GDM1 (cell line): ENCODE measurements around the gene SLC7A7.
"Not testable (repeated sequence)": the region's sequence is repeated elsewhere in the genome, so short reads cannot be mapped to it uniquely, and the experiment has no call there.

Source experiments
- DNase-seq: peaks from one replicate; lab custom pipeline; 2025; lab: John Stamatoyannopoulos, UW

SLC7A7 gene

DNA sequence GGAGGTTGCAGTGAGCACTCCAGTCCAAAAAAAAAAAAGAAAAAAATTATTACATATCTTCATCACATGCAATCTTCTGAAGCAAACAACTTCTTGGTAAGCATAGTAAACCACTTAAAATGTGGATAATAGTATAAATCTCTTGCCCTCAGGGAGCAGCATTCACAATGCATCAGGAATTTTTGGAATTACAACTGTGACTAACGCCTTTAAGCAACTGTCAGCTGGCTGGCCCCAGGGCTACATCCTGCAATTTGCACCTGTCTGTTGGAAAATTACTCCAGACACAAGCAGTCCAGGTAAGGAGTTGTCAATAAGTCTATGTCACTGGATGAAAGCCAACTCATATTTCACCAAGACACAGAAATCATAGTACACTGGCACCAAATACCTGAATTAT, 5.5 kb upstream of the SLC7A7 start:
- no peak for DNase-seq

DNA sequence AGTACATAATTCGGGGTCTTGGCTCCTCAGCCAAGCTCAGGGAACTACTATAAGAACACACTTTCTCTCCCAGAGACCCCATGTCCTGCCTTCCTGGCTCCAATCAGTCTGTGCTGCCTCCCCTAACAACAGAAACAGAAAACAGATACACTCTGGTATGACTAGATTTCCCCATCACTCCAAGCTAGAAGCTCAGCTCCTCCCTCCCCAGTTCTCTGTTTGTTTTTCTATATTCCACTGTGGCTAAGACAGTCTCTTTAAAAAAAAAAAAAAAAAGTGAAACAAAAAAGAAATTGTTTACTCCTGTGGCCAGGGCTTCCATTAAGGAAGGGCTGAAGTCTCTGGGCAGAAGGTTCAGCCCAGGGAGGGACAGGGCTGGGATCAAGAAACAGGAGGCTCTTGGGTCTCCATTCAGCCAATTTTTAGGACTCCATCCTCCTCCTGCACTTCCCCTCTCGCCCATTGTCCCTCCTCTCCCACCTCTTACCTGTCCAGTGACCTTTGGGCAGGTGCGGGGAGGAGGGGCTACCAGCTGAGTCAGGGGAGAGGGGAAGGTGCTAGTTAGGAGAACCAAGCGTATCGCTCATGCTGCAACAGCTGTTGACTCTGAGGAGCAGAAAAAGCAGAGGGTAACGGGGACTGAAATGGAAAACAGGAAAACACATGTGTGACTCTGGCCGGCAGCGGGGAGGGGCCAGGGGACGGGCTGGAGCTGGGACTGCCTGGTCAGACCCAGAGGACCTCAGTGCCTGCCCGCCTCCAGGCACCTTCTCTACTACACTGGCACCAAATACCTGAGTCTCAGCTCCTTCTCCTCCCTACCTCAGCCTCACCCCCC, 4.1 kb upstream of the SLC7A7 start:
- no peak for DNase-seq

DNA sequence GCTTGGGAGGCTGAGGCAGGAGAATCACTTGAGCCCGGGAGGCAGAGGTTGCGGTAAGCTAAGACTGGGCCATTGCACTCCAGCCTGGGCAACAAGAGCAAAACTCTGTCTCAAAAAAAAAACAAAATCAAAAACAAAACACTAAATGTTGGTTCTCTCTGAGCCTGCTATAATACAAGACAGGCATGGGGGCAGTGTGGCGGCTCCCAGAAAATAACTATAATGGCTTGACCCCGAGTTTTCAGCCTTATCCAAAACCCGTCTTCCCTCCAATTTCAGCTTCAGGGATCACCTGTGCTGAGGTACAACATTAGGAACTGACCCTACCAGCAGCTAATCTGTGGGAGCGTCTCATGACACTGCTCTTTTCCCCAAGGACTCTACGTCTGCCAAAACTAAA, 862 bp downstream of the SLC7A7 start:
- DNase-seq: no peak

DNA sequence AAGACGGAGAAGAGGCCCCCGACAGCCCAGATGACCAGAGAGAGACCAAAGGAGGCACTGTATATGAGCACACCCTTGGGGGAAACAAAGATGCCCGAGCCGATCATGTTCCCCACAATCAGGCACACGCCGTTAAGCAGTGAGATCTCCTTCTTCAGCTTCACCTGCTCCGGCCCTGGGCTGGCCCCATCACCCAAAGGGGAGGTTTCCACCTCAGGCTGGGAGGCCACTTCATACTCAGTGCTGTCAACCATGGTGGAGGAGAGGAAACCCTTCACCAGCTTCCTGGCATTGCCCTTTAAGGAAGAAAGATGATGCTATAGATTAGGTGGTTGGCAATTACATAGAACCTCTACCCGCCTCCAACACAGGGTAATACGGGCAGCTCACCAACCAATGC, 2.1 kb downstream of the SLC7A7 start:
- no peak for DNase-seq

DNA sequence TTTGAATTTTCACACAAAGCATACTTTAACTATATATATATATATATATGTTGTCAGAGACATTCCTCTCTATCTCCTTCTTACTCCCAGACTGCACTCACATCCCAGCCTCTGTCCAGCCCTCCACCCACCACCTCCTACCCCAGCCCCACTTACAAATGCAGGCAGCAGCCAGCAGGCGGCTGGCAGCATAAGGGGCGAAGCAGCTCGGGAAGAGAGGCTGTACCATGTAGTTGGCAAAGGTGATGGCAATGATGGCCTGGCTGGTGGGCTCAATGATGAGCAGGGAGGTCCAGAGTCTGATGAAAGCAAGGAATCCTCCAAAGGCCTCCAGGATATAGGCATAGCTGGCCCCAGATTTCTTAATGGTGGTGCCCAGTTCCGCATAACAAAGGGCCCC, 2.5 kb downstream of the SLC7A7 start:
- DNase-seq: no peak

DNA sequence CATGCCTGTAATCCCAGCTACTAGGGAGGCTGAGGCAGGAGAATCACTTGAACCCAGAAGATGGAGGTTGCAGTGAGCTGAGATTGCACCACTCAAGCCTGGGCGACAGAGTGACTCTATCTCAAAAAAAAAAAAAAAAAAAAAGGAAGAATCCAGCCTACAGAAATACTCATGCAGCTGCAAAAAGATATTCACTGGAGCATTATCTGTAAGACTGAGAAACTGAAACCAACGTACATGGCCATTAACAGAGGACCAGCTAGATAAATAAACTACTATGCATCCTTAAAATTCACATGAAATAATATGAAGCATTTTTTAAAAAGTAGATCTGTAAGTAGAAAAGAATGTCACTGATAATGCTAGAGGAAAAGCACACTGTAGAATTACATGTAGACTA, 3.5 kb downstream of the SLC7A7 start:
- no peak for DNase-seq

DNA sequence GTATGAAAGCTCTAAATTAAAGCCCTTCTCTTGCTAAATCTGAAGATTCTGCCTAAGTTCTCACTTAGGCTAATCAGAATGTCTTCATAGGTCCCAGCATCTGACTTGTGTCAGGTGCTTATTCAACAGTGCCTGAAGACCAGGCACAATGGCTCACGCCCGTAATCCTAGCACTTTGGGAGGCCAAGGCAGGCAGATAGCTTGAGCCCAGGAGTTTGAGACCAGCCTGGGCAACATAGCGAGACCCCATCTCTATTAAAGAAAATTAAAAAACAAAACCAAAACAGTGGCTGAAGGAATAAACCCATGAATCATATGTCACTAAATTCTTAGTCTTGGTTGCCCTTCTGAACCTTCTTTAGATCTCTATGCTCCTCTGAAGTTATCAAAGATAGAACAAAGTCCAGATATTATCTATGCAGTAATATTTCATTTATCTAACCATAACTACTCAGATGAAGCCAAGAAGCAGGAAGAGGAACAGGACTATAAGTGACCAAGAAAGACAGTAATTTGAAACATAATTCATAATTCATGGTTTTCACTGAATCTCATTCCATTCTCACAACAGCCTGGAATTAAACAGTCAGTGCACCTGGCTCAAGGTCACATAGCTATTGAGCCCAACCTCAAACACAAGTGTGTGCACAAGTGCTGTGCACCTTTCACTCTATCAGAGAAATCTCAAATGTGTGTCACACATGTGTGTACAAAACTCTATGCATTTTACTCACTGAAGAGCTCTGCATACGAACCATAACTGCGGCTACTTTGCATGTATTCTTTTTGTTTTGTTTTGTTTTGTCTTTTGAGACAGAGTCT, 6.6 kb downstream of the SLC7A7 start:
- no peak for DNase-seq

DNA sequence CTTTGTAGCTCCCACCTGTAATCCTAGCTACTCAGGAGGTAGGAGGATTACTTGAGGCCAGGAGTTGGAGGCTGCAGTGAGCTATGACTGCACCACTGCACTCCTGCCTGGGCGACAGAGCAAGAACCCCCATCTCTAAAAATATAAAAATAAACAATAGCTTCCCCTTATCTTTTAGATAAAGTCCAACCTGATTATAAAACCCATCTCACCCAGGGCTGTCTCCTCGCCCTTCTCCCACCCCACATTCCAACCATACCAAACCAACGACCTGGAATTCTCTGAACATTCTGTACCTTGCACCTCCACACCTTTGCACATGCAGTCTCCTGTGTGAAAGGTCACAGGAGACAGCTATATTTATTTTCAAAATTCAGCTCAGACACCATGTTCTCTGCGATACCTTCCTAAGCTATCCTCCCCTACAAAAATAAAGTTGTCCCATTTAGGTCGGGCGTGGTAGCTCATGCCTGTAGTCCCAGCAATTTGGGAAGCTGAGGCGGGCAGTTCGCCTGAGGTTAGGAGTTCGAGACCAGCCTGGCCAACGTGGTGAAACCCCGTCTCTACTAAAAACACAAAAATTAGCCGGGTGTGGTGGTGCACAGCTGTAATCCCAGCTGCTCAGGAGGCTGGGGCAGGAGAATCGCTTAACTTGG, 7.7 kb downstream of the SLC7A7 start:
- no peak for DNase-seq

DNA sequence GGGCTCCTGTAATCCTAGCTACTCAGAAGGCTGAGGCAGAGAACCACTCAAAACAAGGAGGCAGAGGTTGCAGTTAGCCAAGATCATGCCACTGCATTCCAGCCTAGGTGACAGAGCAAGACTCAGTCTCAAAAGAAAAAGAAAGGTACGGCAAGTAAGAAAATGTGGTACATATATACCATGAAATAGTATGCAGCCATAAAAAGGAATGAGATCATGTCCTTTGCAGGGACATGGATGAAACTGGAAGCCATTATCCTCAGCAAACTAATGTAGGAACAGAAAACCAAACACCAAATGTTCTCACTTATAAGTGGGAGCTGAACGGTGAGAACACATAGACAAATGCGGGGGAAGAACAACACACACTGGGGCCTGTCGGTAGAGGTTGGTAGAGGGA, 10.0 kb downstream of the SLC7A7 start:
- not testable (repeated sequence) for DNase-seq

DNA sequence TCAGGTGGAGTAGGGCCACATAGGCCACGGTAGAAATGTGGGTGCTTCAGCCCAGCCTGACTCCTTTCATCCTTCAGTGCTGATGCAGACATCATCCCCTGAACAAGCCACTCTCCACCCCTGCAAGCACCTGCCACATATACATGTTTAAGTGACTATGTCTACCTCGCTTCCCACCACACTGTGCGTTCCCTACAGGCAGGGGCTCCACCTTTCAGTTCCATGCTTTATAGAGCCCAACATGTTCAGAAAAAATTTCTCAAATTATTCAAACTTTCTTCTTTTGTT, 11.6 kb downstream of the SLC7A7 start:
- no peak for DNase-seq

DNA sequence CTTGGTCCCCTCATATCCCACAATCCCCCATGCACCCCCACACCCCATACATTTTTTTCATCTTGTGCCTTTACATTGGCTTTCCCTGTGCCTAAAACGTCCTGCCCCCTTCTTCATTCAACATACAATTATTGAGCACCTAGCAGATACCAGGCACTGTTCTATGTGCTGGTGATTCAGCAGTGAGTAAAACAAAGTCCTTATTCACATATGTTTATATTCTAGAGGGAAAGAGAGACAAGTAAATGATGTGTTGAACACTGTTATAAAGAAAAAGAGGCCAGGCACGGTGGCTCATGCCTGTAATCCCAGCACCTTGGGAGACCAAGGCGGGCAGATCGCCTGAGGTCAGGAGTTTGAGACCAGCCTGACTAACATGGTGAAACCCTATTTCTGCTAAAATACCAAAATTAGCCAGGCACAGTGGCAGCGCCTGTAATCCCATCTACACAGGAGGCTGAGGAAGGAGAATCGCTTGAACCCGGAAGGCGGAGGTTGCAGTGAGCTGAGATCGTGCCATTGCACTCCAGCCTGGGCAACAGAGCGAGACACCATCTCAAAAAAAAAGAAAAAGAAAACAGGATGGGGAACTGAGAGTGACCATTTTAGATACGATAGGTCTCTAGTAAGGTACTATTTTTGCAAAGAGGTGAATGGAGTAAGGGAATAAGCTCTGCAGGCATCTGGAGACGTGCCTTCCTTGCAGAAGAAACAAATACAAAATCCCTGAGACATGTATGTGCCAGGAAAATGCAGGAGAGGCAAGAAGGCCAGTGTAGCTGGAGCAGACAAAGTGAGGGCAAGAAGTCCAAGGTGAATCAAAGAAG, 12.2 kb downstream of the SLC7A7 start:
- DNase-seq: no peak

DNA sequence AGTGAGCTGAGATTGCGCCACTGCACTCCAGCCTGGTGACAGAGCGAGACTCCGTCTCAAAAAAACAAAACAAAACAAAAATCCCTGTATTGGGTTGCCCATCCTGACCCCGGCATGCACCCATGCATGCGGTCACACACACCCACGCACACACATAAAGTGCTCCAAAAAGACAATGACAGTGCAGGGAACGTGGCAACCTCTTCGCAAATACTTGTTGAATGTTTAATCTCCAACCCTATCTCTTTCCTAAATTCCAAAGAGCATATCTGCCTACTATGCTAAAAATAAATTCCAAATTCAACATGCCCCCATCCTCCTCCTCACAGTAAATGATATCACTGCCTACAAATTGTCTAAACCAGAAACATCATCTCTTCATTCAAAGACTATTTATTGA, 13.5 kb downstream of the SLC7A7 start:
- no peak for DNase-seq

DNA sequence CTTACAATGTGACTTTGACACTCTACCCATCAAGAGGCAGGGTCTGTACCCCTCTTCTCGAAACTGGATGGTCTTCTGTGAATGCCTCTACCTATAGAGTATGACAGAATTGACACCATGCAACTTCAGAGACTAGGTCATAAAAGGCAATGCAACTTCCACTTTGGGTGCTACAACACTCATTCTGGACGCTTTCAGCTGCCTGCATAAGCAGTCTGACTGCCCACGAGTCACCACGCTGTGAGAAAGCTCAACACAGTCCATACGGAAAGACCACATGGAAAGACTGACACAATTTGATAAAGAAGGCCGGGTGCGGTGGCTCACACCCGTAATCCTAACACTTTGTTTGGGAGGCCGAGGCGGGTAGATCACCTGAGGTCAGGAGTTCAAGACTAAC, 14.9 kb downstream of the SLC7A7 start:
- no peak for DNase-seq

DNA sequence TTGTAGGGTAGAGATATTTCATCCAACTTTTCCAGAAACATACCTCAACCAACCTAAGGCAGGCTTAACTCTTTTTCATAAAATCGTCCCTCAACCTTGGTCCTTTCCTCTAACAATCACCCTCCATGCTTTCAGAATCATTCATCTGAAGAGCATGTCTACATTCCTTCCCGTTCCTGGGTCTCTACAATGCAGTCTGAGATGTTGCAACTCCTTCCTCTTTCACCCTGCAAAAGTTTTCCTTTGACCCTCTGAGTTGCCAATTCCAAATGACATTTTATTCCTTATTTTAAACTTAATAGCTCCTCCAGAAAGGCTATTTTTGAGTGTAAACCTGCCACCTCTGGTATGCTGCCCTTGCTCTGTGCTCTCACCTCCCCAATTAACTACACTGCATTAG, 16.7 kb downstream of the SLC7A7 start:
- no peak for DNase-seq

DNA sequence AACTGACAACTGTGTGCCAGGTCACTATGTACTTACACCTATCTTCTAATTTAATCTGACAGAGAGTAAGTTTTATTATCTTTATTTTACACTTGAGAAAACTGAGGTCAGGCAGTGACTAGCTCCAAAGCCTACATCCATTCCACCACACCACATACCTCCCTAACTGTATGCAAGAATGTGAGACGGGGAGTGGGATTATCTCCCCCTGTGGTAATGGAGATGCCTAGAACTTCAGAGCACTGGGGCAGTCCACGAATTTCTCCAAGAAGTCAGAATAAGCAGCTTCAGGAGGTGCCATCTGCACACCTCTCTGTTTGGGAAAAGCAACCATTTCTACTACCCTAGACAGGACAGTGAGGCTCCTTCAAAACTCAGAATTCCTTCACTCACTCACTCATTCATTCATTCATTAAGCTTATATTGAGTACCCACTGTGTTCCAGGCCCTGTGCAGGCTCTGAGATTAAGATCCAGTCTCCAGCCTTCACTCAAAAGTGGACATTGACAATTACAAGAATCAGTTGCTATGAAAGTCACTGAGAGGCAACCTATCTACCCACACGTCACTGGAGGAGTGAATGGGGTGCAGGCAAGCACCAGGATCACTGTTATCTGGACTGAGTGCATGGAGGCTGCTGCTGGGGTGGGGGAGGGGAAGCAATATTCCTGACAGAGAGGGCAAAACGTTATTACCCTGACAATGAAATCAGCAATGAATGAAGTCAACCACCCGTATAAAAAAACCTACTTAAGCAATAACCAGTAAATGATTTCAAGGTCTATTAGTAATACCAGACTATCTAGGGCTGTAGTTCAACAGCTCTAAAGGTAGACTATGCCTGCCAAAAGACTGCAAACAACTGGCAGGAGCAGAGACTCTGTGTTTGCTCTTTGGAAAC, 18.0 kb downstream of the SLC7A7 start:
- no peak for DNase-seq

DNA sequence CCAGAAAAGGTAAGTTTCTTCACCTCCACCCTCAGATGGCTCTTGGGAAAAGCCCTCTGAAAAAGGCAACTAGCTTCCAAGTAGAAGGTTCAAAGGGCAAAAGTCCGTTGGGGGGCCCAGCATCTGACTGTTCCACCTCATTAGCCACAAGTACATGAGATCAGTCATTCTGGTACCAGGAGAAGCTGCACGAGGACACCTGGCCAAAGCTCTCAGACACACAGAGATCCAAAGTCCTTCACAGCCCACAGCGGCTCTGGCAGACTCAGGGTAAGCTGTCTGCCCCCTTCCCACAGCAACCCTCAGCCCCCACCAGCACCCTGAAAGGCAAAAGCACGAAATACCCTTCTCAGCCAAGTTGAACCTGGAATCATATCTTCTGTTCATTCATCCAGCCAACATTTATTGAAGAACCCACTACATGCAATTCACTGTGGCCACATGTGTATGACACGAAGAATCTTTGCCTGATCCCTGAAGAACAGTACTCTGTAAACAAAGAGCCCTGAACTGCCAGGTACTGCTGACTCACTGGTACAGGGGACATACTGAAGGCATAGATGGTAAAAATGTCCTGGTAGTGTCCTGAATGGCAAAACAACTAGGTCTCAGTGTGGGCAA, 19.0 kb downstream of the SLC7A7 start:
- no peak for DNase-seq

DNA sequence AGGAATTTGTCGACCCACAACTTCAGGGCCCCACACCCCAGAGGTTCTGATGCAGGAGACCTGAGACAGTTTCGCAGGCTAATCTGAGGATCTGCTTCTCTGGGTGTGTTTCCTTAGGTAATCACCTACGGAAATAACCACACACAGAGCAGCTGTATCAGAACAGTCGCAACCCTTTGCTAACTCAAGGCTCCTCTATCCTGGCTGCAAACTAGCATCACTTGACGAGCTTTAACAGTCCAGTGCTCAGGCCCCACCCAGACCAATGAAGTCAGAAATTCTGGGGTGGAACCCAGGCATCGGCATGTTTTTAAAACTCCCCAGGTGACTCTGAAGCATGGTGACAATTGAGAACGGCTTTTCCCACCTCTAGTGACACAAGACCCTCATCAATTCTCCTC, 20.7 kb downstream of the SLC7A7 start:
- no peak for DNase-seq

DNA sequence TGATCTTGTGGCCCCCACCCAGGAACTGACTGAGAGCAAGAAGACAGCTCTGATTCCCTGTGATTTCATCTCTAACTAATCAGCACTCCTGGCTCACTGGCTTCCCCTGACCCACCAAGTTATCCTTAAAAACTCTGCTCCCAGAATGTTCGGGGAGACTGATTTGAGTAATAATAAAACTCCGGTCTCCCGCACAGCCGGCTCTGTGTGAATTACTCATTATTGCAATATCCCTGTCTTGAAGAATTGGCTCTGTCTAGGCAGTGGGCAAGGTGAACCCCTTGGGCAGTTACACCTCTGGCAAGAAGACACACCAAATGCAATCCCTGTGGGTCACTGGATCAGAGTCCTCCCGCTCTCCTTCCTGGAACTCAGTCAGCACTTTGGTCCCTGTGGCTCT, 21.3 kb downstream of the SLC7A7 start:
- DNase-seq: no peak

DNA sequence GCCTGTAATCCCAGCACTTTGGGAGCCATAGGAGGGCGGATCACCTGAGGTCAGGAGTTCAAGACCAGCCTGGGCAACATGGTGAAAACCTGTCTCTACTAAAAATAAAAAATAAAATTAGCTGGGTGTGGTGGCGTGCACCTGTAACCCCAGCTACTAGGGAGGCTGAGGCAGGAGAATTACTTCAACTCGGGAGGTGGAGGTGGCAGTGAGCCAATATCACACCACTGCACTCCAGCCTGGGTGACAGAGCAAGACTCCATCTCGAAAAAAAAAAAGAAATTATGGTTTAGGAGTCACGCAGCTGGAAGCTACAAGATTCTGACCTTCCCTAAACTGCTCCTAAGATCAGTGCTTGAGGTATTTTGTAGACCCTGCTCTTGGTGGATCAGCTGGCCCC, 21.7 kb downstream of the SLC7A7 start:
- DNase-seq: not testable (repeated sequence)

DNA sequence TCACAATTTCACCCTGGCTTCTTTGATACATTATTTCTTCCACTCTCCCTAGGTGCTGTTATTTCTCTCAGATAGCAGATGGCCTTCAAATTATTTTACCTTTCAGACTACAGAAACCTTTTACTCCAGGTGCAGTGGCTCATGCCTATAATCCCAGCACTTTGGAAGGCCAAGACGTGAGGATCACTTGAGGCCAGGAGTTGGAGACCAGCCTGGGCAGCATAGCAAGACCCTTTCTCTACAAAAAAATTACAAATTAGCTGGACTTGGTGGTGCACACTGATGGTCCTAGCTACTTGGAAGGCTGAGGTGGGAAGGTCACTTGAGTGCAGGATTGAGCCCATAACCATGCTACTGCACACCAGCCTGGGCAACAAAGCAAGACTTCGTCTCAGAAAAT, 23.1 kb downstream of the SLC7A7 start:
- DNase-seq: no peak

DNA sequence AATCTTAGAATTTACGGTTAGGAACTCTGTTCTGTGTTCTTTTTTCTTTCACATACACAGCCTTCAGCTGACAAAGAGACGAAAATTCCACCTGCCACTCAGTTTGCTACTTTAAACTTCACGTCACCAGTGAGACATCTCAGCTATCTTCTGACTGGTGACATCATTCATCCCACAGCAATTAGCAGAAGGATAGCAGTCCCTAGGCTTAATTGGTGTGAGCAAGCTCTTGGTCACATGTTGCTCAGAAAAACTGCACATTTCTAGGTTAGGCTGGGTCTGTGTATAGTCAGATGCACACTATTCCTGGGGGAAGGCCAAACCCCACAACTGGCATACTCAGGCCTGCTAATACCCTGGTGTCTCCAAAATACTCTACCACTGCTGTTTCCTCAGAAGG, 23.9 kb downstream of the SLC7A7 start:
- no peak for DNase-seq
